ENCODE data around the gene CEP20. TPM values are rescaled to one million over a fixed set of nuclear protein-coding genes. Genes with fewer than 3 reads are reported as not detected.
"Not testable (repeated sequence)": the region's sequence is repeated elsewhere in the genome, so short reads cannot be mapped to it uniquely, and the experiment has no call there.

The CEP20 gene, protein sequence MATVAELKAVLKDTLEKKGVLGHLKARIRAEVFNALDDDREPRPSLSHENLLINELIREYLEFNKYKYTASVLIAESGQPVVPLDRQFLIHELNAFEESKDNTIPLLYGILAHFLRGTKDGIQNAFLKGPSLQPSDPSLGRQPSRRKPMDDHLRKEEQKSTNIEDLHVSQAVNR
- 38.2 TPM for total RNA-seq

DNA sequence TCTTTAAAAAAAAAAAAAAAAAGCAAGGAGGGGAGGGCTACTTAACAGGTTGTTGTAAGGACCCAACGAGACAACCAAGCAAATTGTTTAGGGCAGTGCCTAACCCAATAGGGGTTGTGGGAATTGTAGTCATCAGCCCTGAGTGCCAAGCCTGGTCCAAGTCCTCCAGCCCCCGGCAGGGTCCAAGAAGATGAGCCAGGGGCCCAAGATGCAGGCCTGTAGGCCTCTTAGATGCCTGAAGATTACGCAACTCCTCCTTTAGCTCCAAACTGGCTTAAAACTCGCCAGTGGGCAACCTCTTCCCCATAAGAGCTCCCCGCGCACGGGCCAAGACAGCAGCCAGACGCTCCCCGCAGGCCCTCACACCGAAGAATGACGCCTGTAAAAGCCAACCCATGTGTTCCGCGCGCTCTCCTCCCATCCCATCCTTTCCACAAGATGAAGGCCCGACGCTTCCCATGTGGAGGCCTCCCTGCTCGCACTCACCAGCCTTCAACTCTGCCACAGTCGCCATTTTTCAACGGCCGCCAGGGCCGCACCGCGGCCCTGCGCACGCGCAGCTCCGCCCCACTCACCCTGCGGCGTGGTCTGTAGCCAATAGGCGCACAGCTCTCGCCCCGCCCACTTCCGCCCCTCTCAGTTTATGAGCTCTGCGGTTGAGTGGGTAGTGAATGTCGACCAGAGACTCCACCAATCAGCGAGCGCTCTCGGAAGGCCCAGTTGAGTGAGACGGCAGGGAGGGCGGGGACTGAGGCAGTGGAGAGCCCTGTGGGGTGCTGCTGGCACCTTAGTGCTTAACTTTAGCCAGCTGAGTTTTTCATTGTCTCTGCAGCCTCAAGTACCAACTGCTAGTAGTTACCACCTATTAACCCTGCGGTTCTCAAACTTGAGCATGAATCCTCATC lies at the start of gene CEP20:
CEP20 (minus strand) TSS at position 532 of the 905 bp plus-strand sequence; CDS start at position 514, 18 bp downstream.
- peak; percentile 99 for DNase-seq

DNA sequence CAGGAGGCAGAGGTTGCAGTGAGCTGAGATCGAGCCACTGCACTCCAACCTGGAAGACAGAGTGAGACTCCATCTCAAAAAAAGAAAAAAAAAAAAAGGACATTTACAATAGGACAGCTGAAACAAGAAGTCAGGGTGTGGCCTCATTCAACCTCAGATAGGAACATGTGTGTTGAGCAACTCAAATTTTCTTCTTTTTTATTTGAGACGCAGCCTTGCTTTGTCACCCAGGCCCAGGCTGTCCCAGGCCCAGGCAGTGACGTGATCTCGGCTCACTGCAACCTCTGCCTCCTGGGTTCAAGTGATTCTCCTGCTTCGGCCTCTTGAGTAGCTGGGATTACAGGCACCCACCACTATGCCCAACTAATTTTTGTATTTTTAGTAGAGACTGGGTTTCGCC lies 48.4 kb upstream of the CEP20 start:
- DNase-seq = not testable (repeated sequence)

DNA sequence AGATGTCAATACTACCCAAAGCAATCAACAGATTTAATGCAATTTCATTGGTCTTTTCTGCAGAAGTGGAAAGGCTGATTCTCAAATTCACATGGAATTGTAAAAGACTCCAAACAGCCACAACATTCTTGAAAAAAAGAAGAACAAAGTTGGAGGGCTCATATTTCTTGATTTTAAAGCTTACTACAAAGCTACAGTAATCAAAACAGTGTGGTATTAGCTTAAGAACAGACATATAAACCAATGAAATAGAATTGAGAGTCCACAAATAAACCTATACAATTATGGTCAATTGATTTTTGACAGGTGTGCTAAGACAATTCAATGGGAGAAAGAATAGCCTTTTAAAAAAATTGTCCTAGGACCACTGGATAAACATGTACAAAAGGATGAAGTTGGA lies 46.6 kb upstream of the CEP20 start:
- DNase-seq = no peak

DNA sequence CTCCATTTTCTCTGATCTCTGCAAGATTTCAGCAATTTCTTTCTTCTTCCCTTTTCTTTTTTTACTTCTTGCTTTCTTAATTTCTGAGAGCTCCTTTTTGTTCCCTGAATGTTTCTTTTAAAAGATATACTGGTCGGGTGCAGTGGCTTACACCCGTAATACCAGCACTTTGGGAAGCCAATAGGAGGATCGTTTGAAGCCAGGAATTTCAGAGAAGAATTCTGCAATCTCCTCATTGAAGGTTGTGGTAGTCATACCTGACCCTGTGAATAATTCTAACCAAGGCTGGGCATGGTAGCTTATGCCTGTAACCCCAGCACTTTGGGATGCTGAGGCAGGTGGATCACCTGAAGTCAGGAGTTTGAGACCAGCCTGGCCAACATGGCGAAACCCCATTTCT lies 45.4 kb upstream of the CEP20 start:
- no peak for DNase-seq

DNA sequence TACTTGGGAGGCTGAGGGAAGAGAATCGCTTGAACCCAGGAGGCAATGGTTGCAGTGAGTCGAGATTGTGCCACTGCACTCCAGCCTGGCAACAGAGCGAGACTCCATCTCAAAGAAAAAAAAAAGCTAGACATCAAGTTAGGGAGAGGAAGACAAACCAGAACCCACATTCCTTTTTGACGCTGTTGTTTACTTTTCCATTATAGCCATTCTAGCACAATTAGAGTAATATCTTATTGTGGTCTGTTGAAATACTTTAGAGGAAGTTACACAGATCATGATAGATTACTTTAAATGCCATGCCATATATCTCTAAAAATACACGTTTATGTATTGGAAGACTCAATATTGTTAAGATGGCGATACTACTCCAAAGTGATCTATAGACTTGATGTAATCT lies 44.5 kb upstream of the CEP20 start:
- DNase-seq = no peak

DNA sequence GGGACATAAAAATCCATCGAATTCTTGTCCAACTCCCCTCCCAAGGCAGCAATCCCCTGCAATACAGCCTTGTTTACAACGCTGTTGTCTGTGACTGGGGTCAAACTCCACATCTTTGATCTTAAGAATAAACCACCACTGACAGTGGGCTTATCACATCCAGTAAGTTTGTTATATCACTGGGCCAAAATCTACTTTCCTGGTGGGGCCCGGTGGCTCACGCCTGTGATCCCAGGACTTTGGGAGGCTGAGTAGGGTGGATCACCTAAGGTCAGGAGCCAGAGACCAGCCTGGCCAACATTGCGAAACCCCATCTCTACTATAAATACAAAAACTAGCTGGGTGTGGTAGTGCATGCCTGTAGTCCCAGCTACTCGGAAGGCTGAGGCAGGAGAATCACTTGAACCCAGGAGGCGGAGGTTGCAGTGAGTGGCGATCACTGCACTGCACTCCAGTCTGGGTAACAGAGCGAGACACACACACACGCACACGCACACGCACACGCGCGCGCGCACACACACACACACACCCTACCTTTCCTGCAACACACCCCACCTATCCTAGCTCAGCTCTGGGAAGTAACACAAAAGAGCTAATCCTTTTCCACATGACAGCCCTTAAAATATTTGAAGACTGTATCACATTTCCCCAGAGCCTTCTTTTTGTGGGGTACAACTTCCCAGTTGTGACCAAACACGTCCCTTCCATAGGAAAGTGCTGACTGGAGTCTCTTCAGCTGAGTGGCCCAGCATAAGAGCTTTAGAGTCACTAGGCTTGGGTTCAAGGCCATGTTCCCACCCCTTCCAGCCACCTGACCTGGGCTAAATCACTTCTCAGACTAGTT lies 40.1 kb upstream of the CEP20 start:
- DNase-seq = no peak

DNA sequence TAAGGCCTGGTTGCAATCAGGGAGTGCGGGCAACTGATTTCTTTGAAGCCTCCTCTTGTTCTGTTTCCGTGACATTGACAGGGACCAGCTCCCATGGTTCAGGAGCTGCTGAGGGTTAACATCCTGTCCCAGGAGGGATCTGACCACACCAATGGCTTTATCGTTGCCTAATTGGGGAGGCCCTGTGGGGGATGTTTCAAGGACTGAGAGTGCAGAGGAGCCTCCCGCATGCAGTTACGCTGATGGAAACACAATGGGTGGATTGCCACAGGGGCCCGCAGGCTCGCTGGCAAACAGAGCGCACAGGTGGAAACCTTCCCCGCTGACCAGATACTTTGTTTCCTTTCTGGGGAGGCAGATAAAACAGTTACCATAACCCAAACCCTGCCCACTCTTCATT lies 37.2 kb upstream of the CEP20 start:
- DNase-seq = no peak

DNA sequence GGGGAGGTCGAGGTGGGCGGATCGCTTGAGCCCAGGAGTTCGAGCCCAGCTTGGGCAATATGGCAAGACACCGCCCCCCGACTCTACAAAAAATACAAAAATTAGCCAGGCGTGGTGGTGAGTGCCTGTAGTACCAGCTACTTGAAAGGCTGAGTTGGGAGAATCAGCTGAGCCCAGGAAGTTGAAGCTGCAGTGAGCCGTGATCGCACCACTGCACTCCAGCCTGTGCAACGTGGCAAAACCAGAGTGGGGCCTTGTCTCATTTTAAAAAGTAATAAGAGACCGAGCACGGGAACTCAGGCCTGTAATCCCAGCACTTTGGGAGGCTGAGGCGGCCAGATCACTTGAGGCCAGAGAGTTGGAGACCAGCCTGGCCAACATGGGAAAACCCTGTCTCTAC lies 36.6 kb upstream of the CEP20 start:
- DNase-seq = no peak

DNA sequence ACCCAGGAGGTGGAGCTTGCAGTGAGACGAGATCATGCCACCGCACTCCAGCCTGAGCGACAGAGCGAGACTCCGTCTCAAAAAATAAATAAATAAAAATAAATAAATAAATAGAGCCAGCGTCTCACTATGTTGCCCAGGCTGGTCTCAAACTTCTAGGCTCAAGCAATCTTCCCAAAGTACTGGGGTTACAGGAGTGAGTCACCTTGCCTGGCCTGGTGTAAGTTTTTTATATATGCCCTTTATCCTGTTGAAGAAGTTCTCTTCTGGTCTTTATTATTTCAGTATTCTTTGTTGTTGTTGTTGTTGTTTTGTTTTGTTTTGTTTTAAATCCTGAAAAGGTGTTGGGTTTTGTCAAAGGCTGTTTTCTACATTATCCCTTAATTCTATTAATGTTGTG lies 30.9 kb upstream of the CEP20 start:
- no peak for DNase-seq

DNA sequence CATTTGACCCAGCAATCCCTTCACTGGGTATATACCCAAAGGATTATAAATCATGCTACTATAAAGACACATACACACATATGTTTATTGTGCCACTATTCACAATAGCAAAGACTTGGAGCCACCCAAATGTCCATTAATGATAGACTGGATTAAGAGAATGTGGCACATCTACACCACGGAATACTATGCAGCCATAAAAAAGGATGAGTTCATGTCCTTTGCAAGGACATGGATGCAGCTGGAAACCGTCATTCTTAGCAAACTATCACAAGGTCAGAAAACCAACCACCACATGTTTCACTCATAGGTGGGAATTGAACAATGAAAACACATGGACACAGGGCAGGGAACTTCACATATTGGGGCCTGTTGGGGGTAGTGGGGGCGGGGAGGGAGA lies 29.9 kb upstream of the CEP20 start:
- not testable (repeated sequence) for DNase-seq

DNA sequence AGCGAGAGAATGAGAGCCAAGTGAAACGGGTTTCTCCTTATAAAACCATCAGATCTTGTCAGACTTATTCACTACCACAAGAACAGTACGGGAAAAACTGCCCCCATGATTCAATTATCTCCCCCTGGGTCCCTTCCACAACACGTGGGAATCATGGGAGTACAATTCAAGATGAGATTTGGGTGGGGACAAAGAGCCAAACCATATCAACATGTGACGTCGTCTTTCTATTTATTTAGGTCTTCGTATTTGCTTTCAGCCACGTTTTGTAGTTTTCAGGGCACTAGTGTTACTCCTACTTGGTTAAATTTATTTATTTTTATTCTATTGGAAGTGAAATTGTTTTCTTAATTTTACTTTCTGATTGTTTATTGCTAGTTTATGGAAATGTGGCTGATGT lies 27.9 kb upstream of the CEP20 start:
- DNase-seq = no peak

DNA sequence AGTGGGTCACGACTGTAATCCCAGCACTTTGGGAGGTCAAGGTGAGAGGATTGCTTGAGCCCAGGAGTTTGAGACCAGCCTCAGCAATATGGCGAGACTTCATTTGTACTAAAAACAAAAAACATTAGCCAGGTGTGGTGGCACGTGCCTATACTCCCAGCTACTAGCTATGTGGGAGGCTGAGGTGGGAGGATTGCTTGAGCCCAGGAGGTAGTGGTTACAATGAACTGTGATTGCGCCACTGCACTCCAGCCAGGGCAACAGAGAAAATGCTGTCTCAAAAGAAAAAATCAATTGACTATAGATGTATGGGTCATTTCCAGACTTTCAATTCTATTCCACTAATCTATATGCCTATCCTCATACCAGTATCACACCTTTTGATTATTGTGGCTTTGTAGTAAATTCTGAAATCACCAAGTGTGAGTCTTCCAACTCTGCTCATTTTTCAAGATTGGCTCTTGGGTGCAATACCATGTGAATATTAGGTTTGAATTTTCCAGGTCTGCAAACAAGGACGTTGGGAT lies 27.2 kb upstream of the CEP20 start:
- DNase-seq = no peak

DNA sequence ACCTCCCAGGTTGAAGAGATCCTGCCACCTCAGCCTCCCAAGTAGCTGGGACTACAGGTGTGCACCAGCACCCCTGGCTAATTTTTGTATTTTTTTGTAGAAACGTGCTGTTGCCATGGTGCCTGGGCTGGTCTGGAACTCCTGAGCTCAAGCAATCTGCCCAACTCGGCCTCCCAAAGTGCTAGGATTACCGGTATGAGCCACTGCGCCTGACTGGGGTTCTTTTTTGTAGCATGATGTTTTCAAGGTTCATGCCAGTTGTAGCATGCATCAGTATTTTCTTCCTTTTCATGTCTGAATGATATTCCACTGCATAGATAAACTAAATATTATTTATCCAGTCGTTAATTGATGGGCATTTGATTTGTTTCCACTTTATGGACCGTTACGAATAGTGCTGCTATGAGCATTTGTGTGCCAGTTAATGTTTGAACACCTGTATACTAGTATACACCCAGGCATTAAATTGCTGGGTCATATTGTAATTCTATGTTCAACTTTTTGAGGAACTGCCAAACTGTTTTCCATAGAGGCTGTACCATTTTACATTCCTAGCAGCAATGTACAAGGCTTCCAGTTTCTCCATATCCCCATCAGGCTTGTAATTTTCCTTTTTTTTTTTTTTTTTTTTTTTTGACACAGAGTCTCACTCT lies 24.8 kb upstream of the CEP20 start:
- DNase-seq = no peak

DNA sequence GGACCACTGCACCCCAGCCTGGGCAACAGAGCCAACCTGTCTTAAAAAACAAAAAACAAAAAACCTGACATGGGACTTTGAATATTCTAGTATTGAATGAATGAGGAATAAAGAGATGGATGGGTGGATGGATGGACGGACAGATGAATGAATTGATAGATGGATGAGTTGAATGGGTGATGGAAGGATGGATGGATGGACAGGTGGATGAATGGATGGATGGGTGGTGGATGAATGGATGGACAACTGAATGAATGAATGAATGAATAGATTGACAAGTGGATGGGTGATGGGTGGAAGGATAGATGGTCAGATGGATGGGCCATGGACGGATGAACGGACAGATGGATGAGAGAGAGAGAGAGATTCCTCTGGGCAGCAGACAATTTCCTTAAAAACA lies 22.8 kb upstream of the CEP20 start:
- no peak for DNase-seq

DNA sequence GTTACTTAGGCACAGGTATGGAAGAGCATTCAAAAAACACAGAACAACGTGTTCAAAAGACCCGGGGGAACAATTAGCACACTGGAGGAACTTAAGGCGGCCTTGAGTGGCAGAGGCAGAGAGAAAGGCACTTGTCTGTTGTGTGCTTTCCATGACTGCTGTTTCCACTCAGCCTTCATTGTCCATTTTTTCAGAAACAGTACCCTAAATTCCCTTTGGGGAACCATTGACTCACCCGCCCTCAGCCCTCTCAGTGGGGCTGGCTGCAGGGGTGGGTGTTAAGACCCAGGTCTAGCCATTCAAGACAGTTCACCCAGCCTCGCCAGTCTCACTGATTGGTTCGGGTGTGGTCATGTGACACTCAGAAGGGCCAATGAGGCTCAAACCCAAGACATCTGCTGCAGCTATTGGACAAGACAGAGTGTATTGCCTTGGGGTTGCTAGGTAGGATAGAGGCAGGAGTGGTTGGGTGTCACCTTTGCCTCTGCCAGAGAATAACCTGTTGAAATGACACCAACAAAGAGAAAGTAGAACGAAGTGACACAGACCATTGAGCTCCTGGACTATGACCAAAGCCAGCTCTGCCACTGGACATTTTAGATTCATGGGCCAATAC lies 19.6 kb upstream of the CEP20 start:
- DNase-seq = no peak

DNA sequence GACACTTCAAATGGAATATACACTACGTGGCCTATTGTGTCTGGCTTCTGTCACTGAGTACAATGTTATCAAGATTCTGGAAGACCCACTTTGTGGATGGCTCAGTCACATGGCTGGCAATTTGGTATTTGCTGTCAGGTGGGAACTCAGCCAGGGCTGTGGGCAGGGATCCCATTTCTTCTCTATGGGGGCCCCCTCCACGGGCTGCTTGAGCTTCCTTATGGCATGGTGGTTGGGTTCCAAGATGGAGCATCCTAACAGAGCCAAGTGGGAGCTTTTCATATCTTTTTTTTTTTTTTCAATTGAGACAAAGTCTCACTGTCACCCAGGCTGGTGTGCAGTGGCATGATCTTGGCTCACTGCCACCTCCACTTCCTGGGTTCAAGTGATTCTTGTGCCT lies 18.0 kb upstream of the CEP20 start:
- DNase-seq = no peak

DNA sequence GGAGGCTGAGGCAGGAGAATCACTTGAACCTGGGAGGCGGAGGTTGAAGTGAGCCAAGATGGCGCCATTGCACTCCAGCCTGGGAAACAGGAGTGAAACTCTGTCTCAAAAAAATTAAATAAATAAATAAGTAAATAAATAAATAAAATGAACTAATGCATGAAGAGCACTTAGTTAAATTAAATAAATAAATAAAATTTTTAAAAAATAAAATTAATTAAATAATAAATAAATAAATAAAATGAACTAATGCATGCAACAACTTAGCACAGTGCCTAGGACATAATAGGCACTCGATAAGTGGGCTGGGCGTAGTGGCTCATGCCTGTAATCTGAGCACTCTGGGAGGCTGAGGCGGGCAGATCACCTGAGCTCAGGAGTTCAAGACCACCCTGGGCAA lies 15.6 kb upstream of the CEP20 start:
- no peak for DNase-seq

DNA sequence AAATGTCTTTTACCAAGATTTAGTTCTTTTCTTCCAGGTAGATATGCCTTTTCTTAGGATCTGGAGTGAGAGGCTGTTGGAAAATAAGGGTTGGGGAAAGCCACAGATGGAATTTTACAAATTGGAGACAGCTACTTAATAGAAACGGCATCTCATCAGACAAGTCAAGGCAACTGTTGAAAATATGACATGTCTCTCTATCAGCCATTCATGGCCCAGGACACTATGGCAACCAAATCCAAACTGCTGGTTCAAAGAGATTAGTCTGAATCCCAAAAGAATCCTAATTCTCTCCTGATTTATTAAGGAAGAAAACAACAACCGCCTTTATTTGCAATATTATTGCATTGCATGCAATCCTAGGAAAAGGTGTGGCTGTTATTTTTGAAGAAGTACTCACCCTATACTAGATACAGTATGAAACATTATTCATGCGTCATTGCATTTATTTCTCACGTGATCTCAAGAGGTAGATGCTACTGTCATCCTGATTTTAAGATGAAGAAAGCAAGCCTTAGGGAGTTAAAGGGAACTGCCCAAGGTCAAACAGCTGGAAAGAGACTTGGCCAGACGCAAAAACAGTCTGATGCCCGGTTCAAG lies 12.6 kb upstream of the CEP20 start:
- no peak for DNase-seq

DNA sequence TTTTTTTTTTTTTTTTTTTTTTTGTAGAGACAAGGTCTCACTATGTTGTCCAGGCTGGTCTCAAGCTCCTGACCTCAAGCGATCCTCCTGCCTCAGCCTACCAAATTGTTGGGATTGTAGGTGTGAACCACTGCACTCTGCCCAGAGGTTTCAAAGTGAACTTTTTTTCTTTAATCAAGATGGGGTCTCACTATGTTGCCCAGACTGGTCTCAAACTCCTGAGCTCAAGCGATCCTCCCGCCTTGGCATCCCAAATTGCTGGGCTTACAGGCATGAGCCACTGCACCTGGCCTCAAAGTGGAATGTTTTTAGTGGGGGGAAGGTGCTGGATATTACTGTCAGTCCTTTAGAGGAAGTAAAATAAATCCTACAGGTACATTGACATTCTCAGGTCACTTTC lies 12.0 kb upstream of the CEP20 start:
- no peak for DNase-seq

DNA sequence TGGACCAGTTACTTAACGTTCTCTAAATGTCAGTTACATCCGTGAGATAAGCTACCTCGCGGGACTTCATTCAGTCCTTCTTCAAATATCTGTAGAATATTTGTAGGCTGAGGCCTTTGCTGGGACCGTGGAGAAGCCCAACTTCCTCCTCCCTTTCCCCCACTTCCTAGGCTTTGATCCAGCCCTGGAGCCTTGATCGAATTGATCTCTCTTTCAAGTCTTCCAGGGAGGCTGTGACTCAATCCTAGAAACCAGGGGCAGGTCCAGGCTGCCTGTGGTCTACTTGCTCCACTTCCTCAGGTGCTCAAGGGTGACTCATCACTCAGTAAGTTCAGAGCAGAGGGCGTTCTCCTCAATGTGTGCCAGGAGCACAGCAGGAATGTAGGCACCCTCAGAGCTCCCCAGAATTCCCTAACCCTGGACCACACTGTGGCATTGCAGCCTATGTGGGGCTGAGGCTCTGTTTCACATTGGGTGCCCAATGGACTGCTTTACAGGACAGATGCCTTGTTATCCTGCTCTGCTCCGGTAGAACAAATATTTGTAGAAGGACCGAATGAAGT lies 11.2 kb upstream of the CEP20 start:
- DNase-seq = no peak

DNA sequence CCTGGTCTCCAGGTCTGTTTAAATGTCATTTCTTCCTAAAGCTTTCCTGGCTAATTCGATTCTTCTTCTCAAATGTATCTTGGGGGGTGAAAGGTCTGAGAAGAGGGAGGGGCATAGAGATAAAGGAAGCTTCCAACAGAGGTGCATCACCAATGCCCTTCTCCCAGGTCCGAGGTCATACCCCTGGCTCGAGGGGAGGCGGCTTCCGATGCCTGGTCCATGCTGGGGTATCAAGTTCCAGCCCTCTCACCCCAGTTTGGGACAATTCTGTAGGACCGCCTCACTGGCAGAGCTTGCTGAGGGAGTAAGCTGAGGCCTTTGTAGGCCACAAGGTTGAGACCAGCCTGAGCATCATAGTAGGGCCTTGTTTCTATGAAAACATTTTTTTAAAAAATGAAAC lies 10.3 kb upstream of the CEP20 start:
- no peak for DNase-seq

All from occipital lobe (tissue), 2 donors.